Activated T-helper 1 cell treated with anti-CD3 and anti-CD28 coated beads, Interleukin-2, amount 50 U/mL, for 16 hours (primary cell): Measurements from ENCODE around the gene C13orf46.
"Not testable (repeated sequence)": the region's sequence is repeated elsewhere in the genome, so short reads cannot be mapped to it uniquely, and the experiment has no call there.

Source experiments
- DNase-seq, 2 donors: peaks; one replicate each; pipeline ENCODE4 v3.0.0-alpha.2; 2020; ENCODE audit warnings: low read depth in 1 of 2, low spot score in 1 of 2

Gene C13orf46

GRCh38 chr13:113913408-113913807, 60.5 kb downstream of the C13orf46 start:
- not testable (repeated sequence) for DNase-seq

GRCh38 chr13:113912596-113912995, 61.3 kb downstream of the C13orf46 start:
- no peak for DNase-seq

- no peak for DNase-seq
Measured at GRCh38 chr13:113907635-113908617, 66.0 kb downstream of the C13orf46 start.

GRCh38 chr13:113906571-113906970, 67.3 kb downstream of the C13orf46 start:
- no peak for DNase-seq

- DNase-seq, result no peak
Measured at GRCh38 chr13:113905942-113906341, 67.9 kb downstream of the C13orf46 start.

- no peak for DNase-seq
Measured at GRCh38 chr13:113905018-113905417, 68.9 kb downstream of the C13orf46 start.

- no peak for DNase-seq
Measured at GRCh38 chr13:113904411-113904810, 69.5 kb downstream of the C13orf46 start.

- DNase-seq, result no peak
Measured at GRCh38 chr13:113903912-113904311, 70.0 kb downstream of the C13orf46 start.
